Transverse colon (tissue), 4 donors: Measurements from ENCODE around the gene SF3B3. TPM values are rescaled to one million over a fixed set of nuclear protein-coding genes. Genes with fewer than 3 reads are reported as not detected.

ENCODE experiments used
- DNase-seq: peaks from one replicate; pipeline ENCODE4 v3.0.0-alpha.2; 2019
- H3K27ac ChIP-seq, 4 donors: fragments of 200-600 bp; sonication (generic); 2 replicates each; pipeline ENCODE4 v1.5.1; 2016 to 2018; ENCODE audit warnings: inconsistent platforms in 4 of 4
- H3K27me3 ChIP-seq: fragments of 200-600 bp; sonication (generic); 2 replicates; pipeline ENCODE4 v1.5.1; 2017; ENCODE audit warnings: inconsistent platforms
- H3K36me3 ChIP-seq, 4 donors: fragments of 200-600 bp; sonication (generic); 2 replicates each; pipeline ENCODE4 v1.5.1; 2017 to 2019; ENCODE audit warnings: inconsistent platforms in 4 of 4
- H3K4me1 ChIP-seq, 4 donors: fragments of 200-600 bp; sonication (generic); 2 replicates each; pipeline ENCODE4 v1.5.1; 2017 to 2020; ENCODE audit warnings: inconsistent platforms in 4 of 4
- H3K4me3 ChIP-seq, 4 donors: fragments of 200-600 bp; sonication (generic); 1 replicate in 1 of 4; 2 replicates in 3 of 4; pipeline versions ENCODE4 v1.5.1 to v1.6.1; 2017 to 2019; ENCODE audit warnings: inconsistent platforms in 4 of 4
- H3K9me3 ChIP-seq, 2 donors: fragments of 200-600 bp; sonication (generic); 2 replicates each; pipeline ENCODE4 v1.5.1; 2017 to 2019; ENCODE audit warnings: inconsistent platforms in 2 of 2
- EP300 ChIP-seq: sonication (generic); formaldehyde crosslinking; IDR thresholded peaks from one replicate; pipeline ENCODE4 v1.6.1; 2017; ENCODE audit warnings: antibody characterized with exemption, low read depth
- POLR2A ChIP-seq: fragments of 450-650 bp; IDR thresholded peaks from one replicate; pipeline ENCODE4 v1.6.1; 2016; ENCODE audit warnings: antibody characterized with exemption, mild to moderate bottlenecking, moderate library complexity
- POLR2AphosphoS5 ChIP-seq, 3 donors: sonication (generic); formaldehyde crosslinking; IDR thresholded peaks; one replicate each; pipeline ENCODE4 v1.6.1; 2016; ENCODE audit warnings: antibody characterized with exemption in 3 of 3
- WGBS, 2 donors: methylation state at CpG; one replicate each; pipeline ENCODE4 v1.1.5; 2018; ENCODE audit warnings: low coverage in 1 of 2; 5-methylcytosine and 5-hydroxymethylcytosine counted together
- in situ Hi-C, 4 donors: fragments of 200-750 bp; cut with MboI; loops; one replicate each; pipeline versions ENCODE4 v1.15.0 to v1.15.1; 2017; ENCODE audit warnings: low sequenced_read_pairs in 3 of 4, low pct_ligation_motif_present in 1 of 4, low pct_unique_long_range_greater_than_20kb in 1 of 4
- intact Hi-C: fragments of 100-400 bp; cut with DNase I; formaldehyde crosslinking; loops from one replicate; pipeline ENCODE4 v1.15.1; 2023; ENCODE audit warnings: low total_unique reads
- total RNA-seq, 4 donors: library from RNA; depleted of rRNA; stranded (reverse); fragments of >200 nt; gene quantifications; one replicate each; pipeline ENCODE4 v1.1.0, GENCODE V29; 2016
- TF ChIP-seq, protein P1 (sequence below), 5 experiments: fragments of 200-600 bp in 3 of 5; fragments of 450-650 bp in 2 of 5; sonication (generic) in 3 of 5; IDR thresholded peaks; 1 replicate in 2 of 5; 2 replicates in 3 of 5; pipeline ENCODE4 v1.5.1; 2016 to 2017; ENCODE audit warnings: antibody characterized with exemption in 5 of 5, inconsistent platforms in 3 of 5, mild to moderate bottlenecking in 2 of 5, moderate library complexity in 1 of 5

Gene SF3B3
- total RNA-seq, 4 donors from 2014 or later, result 59.5 to 135 (median 72.8) TPM

DNA sequence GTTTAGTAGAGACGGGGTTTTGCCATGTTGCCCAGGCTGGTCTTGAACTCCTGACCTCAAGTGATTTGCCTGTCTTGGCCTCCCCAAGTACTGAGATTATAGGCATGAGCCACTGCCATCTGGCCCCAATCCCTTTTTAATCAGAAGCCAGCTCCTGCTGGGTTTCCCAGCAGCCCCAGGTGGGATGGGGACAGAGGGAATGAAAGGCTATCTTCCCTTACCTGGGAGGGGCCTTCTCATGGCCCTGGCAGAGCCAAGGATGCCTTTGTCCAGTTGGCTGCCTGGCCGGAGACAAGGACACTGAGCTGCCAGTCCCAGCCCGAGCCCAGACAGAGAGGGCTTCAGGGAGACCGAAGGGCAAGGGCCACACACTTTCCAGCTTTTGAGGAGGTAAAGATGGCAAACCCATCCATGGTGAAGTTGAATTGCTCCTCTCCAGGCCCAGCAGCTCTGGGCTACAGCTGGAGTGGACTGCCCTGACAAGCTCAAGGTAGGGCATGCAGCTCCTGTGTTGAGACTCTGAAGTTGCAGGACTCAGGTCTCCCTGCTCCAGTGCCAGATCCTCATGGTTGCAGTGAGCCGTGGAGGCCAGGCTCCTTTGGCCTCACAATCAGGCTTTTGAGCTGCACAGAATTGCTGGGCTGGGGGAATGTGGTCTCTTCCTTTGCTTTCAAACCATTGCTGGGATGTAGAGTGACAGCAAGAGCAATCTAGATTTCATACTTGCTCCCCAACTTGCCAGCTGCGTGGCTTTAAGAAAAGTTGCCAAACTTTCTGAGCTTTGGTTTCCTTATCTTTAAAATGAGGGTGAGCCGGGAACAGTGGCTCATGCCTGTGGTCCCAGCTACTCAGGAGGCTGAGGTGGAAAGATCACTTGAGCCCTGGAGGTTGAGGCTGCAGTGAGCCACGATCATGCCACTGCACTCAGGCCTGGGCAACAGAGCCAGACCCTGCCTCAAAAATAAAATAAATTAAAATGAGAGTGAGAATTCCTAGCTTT is 78.3 kb downstream of the SF3B3 start:
- H3K9me3 ChIP-seq, result no peaks in the 10 kb centered on the region
- no peak for TF ChIP-seq POLR2AphosphoS5 (IDR thresholded peaks at IDR 0.05)
- TF ChIP-seq, protein P1, sequence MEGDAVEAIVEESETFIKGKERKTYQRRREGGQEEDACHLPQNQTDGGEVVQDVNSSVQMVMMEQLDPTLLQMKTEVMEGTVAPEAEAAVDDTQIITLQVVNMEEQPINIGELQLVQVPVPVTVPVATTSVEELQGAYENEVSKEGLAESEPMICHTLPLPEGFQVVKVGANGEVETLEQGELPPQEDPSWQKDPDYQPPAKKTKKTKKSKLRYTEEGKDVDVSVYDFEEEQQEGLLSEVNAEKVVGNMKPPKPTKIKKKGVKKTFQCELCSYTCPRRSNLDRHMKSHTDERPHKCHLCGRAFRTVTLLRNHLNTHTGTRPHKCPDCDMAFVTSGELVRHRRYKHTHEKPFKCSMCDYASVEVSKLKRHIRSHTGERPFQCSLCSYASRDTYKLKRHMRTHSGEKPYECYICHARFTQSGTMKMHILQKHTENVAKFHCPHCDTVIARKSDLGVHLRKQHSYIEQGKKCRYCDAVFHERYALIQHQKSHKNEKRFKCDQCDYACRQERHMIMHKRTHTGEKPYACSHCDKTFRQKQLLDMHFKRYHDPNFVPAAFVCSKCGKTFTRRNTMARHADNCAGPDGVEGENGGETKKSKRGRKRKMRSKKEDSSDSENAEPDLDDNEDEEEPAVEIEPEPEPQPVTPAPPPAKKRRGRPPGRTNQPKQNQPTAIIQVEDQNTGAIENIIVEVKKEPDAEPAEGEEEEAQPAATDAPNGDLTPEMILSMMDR (IDR thresholded peaks at IDR 0.05), result no peak
- TF ChIP-seq POLR2A, result no peak
- no peak for TF ChIP-seq EP300
- WGBS, 2 donors, result 40 to 75% methylated on average over 3 to 8 of the region's 8 CpGs
- H3K4me1 ChIP-seq, result no peaks in the 10 kb centered on the region
- H3K27me3 ChIP-seq, result no peaks in the 10 kb centered on the region
- no peak overlapping the region for H3K27ac ChIP-seq
- no peak overlapping the region for H3K4me3 ChIP-seq
- DNase-seq, result no peak
- in situ Hi-C loops (no loop called here), intact Hi-C loops (no loop called here)
- H3K36me3 ChIP-seq, result no peaks in the 10 kb centered on the region

DNA sequence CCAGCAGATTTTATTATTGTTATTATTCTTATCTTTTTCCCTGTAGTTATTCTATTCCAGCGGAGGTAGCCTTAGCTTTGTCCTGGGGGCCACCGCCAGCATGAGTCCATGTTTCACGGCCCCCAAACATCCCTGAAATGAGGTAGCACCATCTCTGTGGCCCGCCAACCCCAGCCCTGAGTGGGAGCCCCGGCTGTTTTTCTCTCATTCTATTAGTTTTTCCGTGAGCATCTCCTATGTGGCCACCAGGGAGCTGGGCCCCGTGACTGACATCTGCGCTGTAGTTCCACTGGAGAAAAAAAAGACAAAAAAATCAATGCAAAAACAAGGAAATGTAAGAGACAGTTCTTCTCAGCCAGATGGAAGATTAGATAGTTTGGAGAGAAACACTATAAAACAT is 79.2 kb downstream of the SF3B3 start:
- Histone ChIP-seq H3K9me3 (no peaks in the 10 kb centered on the region), H3K27me3 (no peaks in the 10 kb centered on the region), H3K36me3 (no peaks in the 10 kb centered on the region), H3K27ac (no peak overlapping the region), H3K4me1 (no peaks in the 10 kb centered on the region), H3K4me3 (no peak overlapping the region)
- TF ChIP-seq EP300 (no peak), POLR2AphosphoS5 (IDR thresholded peaks at IDR 0.05) (no peak), POLR2A (no peak)
- TF ChIP-seq, protein P1 (IDR thresholded peaks at IDR 0.05), result no peak
- DNase-seq, result no peak
- intact Hi-C loops, result no loop called here
- WGBS, 2 donors, result 78 to 86% methylated on average over 5 to 8 of the region's 8 CpGs
- in situ Hi-C loops, result no loop called here

DNA sequence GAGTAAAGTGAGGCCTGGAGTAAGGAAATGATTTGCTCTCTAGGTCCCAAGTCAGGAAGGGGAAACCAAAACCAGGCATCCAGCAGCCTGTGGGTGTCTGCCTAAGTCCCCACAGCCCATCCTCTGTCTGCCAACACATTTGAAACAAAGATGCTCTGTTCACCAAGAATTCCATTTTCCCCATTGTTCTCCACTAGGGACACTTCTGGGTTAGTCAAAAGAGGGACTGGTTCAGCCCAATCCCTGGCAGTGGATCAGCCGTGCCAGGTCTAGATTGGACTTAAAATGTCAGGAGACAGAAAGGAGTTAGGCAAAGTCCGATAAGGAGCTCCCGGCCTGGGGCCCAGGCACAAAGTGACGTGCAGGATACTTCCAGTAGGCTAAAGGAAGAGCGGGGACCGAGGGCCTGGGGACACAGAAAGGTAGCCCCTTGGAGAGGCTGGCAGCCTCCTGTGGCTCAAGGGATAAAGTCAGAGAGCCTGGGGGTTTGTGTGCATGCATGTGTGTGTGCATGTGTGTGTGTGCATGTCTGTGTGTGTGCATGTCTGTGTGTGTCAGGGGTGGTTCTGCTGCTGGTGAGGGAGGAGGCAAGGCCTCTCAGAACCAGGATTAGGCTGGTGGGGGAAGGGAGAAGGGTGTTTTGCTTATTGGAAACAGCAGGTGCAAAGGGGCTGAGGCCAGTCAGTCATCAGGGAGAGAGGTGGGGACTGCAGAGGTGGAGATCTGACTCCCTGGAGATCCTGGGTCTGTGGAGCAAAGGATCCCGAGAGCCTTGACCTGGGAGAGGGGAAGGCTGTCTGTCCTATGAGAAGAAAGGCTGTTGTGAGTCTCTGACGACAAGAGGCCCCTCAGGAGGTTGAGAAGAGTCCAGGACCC is 81.0 kb downstream of the SF3B3 start:
- H3K4me1 ChIP-seq, result no peaks in the 10 kb centered on the region
- no peaks in the 10 kb centered on the region for H3K36me3 ChIP-seq
- H3K9me3 ChIP-seq, result no peaks in the 10 kb centered on the region
- no peak overlapping the region for H3K27ac ChIP-seq
- no peak overlapping the region for H3K4me3 ChIP-seq
- H3K27me3 ChIP-seq, result no peaks in the 10 kb centered on the region
- no peak for DNase-seq
- intact Hi-C loops (no loop called here), in situ Hi-C loops (no loop called here)
- WGBS, 2 donors, result 79 to 84% methylated on average over 3 to 8 of the region's 8 CpGs
- TF ChIP-seq POLR2AphosphoS5 (IDR thresholded peaks at IDR 0.05), result no peak
- no peak for TF ChIP-seq EP300
- TF ChIP-seq POLR2A, result no peak

DNA sequence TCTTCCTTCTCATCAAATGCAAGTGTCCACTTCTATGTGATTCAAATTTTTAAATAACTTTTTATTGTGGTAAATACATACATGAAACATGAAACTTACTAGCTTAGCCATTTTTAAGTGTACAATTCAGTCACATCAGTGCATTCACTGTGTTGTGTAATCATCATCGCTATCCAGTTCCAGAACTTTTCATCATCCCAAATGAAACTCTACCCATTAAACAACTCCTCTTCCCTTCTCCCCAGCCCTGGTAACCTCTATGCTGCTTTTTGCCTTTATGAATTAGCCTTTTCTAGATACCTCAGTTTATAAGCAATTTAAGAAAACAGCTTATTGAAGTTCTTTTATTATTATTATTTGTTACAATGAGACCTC is 81.7 kb downstream of the SF3B3 start:
- TF ChIP-seq POLR2AphosphoS5 (IDR thresholded peaks at IDR 0.05) (no peak), POLR2A (no peak), EP300 (no peak)
- TF ChIP-seq, protein P1 (IDR thresholded peaks at IDR 0.05), result no peak
- Histone ChIP-seq H3K36me3 (no peaks in the 10 kb centered on the region), H3K9me3 (no peaks in the 10 kb centered on the region), H3K27me3 (no peaks in the 10 kb centered on the region), H3K4me1 (peaks cover 0 to 4% (median 2%) of the 10 kb centered on the region in 4 donors), H3K4me3 (no peak overlapping the region), H3K27ac (no peak overlapping the region)
- WGBS, 2 donors, result 75 to 85% methylated on average over 1 of the region's 1 CpG
- DNase-seq, result no peak
- in situ Hi-C loops (no loop called here), intact Hi-C loops (no loop called here)
